ENCODE data around the gene COX15. TPM values are rescaled to one million over a fixed set of nuclear protein-coding genes. Genes with fewer than 3 reads are reported as not detected.

Gene COX15
- total RNA-seq (2022): 50.7 and 55.3 TPM in 2 replicates
- percentile 83 among the genes with signal in this experiment for Bru-seq, nascent RNA
- BruChase-seq, experiment 1, labeled RNA remaining after a 6-hour chase: percentile 98 among the genes with signal in this experiment
- BruChase-seq, experiment 2, labeled RNA remaining after a 2-hour chase: percentile 96 among the genes with signal in this experiment
- long read RNA-seq, transcript COX15-201 (9 exons, 2,356 nt): major isoform, 96 of 113 reads
- long read RNA-seq, partial matches to known transcripts: 3 of 113 reads
- long read RNA-seq, other reads (novel, unspliced or antisense): 12 of 113 reads

GRCh38 chr10:99732033-99732842 lies at the start of gene COX15, which contains the start of gene CUTC:
Gene COX15 (minus strand): TSS chr10:99732127. CDS start chr10:99732049, 78 bp downstream.
Gene CUTC (plus strand): TSS chr10:99732234. CDS start chr10:99732349, 115 bp downstream.
- peak within 1 kb of the TSS; percentile 93 for H3K27ac Mint-ChIP-seq (ENCODE audit: low read depth, unreplicated experiment)
- POLR2A ChIA-PET: interaction anchor here (0.5 to 4.8 kb wide), 39 partner anchors 9 to 1590 kb away, joined by 3 to 129 read pairs (median 4); partner anchors contain the start of genes ABCC2, CWF19L1, DNMBP and ENTPD7
- H3K27me3 Mint-ChIP-seq (ENCODE audit: insufficient read depth, unreplicated experiment): no peaks in the 10 kb centered on the region
- no peak for TF ChIP-seq CTCF (IDR thresholded peaks at IDR 0.05; ENCODE audit: unreplicated experiment)
- H3K4me3 Mint-ChIP-seq (ENCODE audit: unreplicated experiment): peak within 1 kb of the TSS; percentile 88
- intact Hi-C loops (cut with micrococcal nuclease): loop anchor here (1.0 to 5.0 kb wide), 4 partner anchors 47 to 115 kb away; partner anchors contain the start of gene ENTPD7
- peak; percentile 95 for DNase-seq (ENCODE audit: unreplicated experiment)
- CTCF ChIA-PET: interaction anchor here (0.6 to 2.3 kb wide), 14 partner anchors 15 to 1258 kb away, joined by 3 to 11 read pairs (median 3); partner anchors contain the start of gene ABCC2
- peaks cover 31% of the 10 kb centered on the region for H3K36me3 Mint-ChIP-seq (ENCODE audit: insufficient read depth, unreplicated experiment)
- BruUV-seq (replicated peaks): TSS peak; percentile 69
- peaks cover 29% of the 10 kb centered on the region for H3K4me1 Mint-ChIP-seq (ENCODE audit: insufficient read depth, unreplicated experiment)
- H3K9me3 Mint-ChIP-seq (ENCODE audit: unreplicated experiment): no peaks in the 10 kb centered on the region

GRCh38 chr10:99779335-99779734 lies 47.4 kb upstream of the COX15 start:
- Mint-ChIP-seq H3K4me1 (ENCODE audit: insufficient read depth, unreplicated experiment) (peaks cover 58% of the 10 kb centered on the region), H3K36me3 (ENCODE audit: insufficient read depth, unreplicated experiment) (no peaks in the 10 kb centered on the region), H3K9me3 (ENCODE audit: unreplicated experiment) (no peaks in the 10 kb centered on the region), H3K27me3 (ENCODE audit: insufficient read depth, unreplicated experiment) (no peaks in the 10 kb centered on the region), H3K27ac (ENCODE audit: low read depth, unreplicated experiment) (peak overlapping the region; percentile 93), H3K4me3 (ENCODE audit: unreplicated experiment) (peak overlapping the region; percentile 70)
- CTCF ChIA-PET: no interaction called here
- TF ChIP-seq CTCF (IDR thresholded peaks at IDR 0.05; ENCODE audit: unreplicated experiment): no peak
- intact Hi-C loops (cut with micrococcal nuclease): loop anchor here (1.0 kb wide), 1 partner anchor 47 kb away; the partner anchor contains the start of genes COX15 and CUTC
- POLR2A ChIA-PET: interaction anchor here (0.6 to 10.4 kb wide), 5 partner anchors 9 to 47 kb away, joined by 3 to 129 read pairs (median 5); partner anchors contain the start of genes COX15 and CUTC
- TSS peak; percentile 89 for BruUV-seq (replicated peaks)
- DNase-seq (ENCODE audit: unreplicated experiment): peak; percentile 82

- Mint-ChIP-seq H3K4me1 (ENCODE audit: insufficient read depth, unreplicated experiment) (peaks cover 50% of the 10 kb centered on the region), H3K9me3 (ENCODE audit: unreplicated experiment) (no peaks in the 10 kb centered on the region), H3K27ac (ENCODE audit: low read depth, unreplicated experiment) (peak overlapping the region; percentile 93), H3K27me3 (ENCODE audit: insufficient read depth, unreplicated experiment) (no peaks in the 10 kb centered on the region), H3K4me3 (ENCODE audit: unreplicated experiment) (peak overlapping the region; percentile 30), H3K36me3 (ENCODE audit: insufficient read depth, unreplicated experiment) (no peaks in the 10 kb centered on the region)
- TF ChIP-seq CTCF (IDR thresholded peaks at IDR 0.05; ENCODE audit: unreplicated experiment): no peak
- ChIA-PET CTCF (no interaction called here), POLR2A (interaction anchor here (0.7 to 10.4 kb wide), 5 partner anchors 10 to 387 kb away, joined by 3 to 129 read pairs (median 5); partner anchors contain the start of genes COX15 and CUTC)
- peak; percentile 65 for DNase-seq (ENCODE audit: unreplicated experiment)
- BruUV-seq (replicated peaks): no TSS peak
- intact Hi-C loops (cut with micrococcal nuclease): no loop called here
Observed at GRCh38 chr10:99777918-99778714, 46.2 kb upstream of the COX15 start.
